Measurements from ENCODE around the gene CDK5.
"Not testable (repeated sequence)": the region's sequence is repeated elsewhere in the genome, so short reads cannot be mapped to it uniquely, and the experiment has no call there.

CDK5 gene

GRCh38 chr7:151056666-151057505 lies 811 bp downstream of the CDK5 start:
- DNase-seq: no peak

- no peak for DNase-seq
Observed at GRCh38 chr7:151056283-151056665, 1.4 kb downstream of the CDK5 start.

GRCh38 chr7:151053751-151054150 lies 3.9 kb downstream of the CDK5 start:
- no peak for DNase-seq

GRCh38 chr7:151053096-151053495 lies 4.6 kb downstream of the CDK5 start:
- no peak for DNase-seq

GRCh38 chr7:151051108-151051507 lies 6.6 kb downstream of the CDK5 start:
- peak; percentile 63 for DNase-seq

- DNase-seq: no peak
Observed at GRCh38 chr7:151048911-151049463, 8.7 kb downstream of the CDK5 start.

GRCh38 chr7:151047976-151048815 lies 9.5 kb downstream of the CDK5 start, which contains the start of gene ASIC3:
TSS of gene ASIC3 (plus strand) at chr7:151048531. CDS start at chr7:151048886, 355 bp downstream.
- DNase-seq: no peak

- no peak for DNase-seq
Observed at GRCh38 chr7:151046603-151047573, 10.8 kb downstream of the CDK5 start.

- DNase-seq: no peak
Observed at GRCh38 chr7:151045967-151046366, 11.7 kb downstream of the CDK5 start.

GRCh38 chr7:151045262-151045661 lies 12.4 kb downstream of the CDK5 start:
- DNase-seq: no peak

GRCh38 chr7:151043959-151044358 lies 13.7 kb downstream of the CDK5 start:
- no peak for DNase-seq

GRCh38 chr7:151043449-151043848 lies 14.2 kb downstream of the CDK5 start:
- not testable (repeated sequence) for DNase-seq

GRCh38 chr7:151040616-151041375 lies 16.9 kb downstream of the CDK5 start:
- no peak for DNase-seq

GRCh38 chr7:151039850-151040548 lies 17.7 kb downstream of the CDK5 start:
- DNase-seq: no peak

GRCh38 chr7:151038951-151039849 lies 18.5 kb downstream of the CDK5 start:
- DNase-seq: peak; percentile 65

- DNase-seq: no peak
Observed at GRCh38 chr7:151035902-151036301, 21.8 kb downstream of the CDK5 start.

GRCh38 chr7:151035026-151035717 lies 22.5 kb downstream of the CDK5 start:
- no peak for DNase-seq

GRCh38 chr7:151034312-151035025 lies 23.2 kb downstream of the CDK5 start:
- no peak for DNase-seq
